ENCODE data around the gene DCST1.

Gene DCST1

DNA sequence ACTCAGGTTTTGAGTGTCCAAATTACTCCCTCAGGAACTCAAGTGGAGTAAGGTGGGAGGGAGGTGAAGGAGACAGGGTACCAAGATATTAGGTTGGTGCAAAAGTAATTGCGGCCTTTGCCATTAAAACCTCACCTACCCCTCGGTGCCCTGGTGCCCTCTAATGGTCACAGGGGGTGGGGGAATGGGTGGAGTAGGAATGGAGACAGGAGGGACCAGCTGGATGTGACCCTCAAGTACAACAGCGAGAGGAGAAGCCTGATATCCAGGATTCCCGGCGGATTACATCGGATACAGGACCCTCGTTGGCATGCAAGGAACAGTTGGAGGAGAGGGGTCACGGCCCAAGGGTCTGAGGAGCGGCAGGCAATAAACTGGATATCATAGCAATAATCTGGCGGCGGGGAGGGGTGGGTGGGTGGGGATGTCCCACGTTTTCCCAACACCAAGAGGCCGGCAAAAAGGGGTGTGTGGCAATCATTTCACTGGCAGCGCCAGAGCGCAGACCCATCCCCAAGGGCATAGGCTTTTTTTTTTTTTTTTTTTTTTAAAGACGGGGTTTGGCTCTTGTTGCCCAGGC, 35.3 kb upstream of the DCST1 start:
- no peaks in the 10 kb centered on the region for H3K9me3 Mint-ChIP-seq
- no peaks in the 10 kb centered on the region for H3K36me3 Mint-ChIP-seq
- ATAC-seq (ENCODE audit: low read depth) = no peak

DNA sequence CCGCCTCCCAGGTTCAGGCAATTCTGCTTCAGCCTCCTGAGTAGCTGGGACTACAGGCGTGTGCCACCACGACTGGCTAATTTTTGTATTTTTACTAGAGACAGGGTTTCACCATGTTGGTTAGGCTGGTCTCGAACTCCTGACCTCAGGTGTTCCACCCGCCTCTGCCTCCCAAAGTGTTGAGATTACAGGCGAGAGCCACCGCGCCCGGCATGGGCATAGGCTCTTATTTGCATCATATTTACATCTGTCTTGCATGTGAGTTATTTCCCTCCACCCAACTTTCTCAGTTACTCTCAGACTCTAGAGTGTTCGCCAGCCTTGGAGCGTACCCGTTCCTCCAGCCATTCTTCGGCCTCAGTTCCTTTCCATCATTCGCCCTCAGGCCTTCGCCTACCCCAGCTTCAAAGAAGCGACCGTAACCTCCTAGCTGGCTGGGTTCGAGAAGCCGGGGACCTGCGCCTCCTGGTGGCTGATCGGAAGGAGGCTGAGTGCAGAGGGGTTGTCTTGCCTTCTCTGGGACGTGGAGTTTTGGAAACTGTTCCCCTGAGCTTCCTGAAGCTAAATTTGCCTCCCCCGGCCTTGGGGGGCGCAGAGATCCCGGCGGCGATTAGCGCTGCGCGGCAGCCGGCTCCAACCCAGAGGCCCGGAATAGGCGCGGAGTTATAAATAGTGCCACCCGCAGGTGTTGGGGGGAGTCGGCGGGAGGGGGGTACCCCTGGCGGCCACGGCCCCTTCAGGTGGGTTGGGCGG, 34.6 kb upstream of the DCST1 start:
- ATAC-seq (ENCODE audit: low read depth) (peak; percentile 4), DNase-seq (ENCODE audit: low spot score in 2 of 2) (peak in 1 of 2 donors; percentile 52)
- Mint-ChIP-seq H3K36me3 (no peaks in the 10 kb centered on the region), H3K4me1 (peaks cover 27% of the 10 kb centered on the region), H3K27ac (peak overlapping the region; percentile 40), H3K9me3 (no peaks in the 10 kb centered on the region), H3K27me3 (no peaks in the 10 kb centered on the region), H3K4me3 (peak overlapping the region; percentile 99)

More for the DNA sequence above, 35.3 kb upstream of the DCST1 start:
- Mint-ChIP-seq H3K27me3 (no peaks in the 10 kb centered on the region), H3K27ac (no peak overlapping the region), H3K4me3 (peak overlapping the region; percentile 71), H3K4me1 (peaks cover 23% of the 10 kb centered on the region)
- DNase-seq (ENCODE audit: low spot score in 2 of 2) = no peak

DNA sequence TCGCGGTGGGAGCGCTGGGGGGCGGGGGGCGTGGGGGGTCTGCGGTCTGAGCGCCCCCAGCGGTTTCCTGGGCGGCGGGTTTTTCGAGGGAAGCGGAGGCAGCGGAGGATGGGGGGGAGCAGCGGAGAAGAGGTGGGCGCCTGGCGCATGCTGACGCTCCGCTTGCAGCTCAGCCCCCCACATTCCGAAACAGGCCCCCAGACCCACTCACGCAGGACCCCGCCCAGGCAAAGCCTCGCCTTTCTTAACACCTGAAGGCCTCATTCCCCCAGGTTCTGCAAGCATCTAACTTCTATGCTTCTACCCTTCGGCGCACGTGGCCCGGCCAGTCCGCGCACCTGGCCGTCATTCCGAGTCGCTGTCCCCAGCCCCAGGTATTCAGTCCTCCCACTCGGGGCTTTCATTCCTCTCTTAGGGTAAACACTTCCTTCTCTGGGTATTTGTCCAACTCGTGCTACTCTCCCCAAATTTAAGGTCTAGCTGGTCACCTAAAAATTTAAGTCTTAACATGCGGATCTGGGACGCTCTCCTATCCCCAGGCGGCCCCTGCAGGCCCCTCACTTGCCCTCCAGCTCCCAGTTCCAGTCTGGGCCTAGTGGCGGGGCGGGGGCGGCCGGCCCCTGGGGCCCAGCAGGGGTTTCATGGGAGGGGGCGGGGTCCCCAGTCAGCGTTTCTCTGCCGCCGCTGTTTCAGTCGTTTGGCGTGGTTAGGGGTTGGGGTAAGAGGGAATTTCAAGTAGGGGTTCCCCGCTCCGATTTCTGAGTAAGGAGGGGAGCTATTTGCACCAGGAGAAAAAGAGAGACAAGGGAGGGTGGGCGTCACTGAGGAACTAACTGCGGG, 33.8 kb upstream of the DCST1 start:
- no peaks in the 10 kb centered on the region for H3K9me3 Mint-ChIP-seq
- peak overlapping the region; percentile 86 for H3K27ac Mint-ChIP-seq
- DNase-seq (ENCODE audit: low spot score in 2 of 2) (peak in 1 of 2 donors; percentile 34), ATAC-seq (ENCODE audit: low read depth) (peak; percentile 6)
- peak overlapping the region; percentile 99 for H3K4me3 Mint-ChIP-seq
- no peaks in the 10 kb centered on the region for H3K27me3 Mint-ChIP-seq
- peaks cover 32% of the 10 kb centered on the region for H3K4me1 Mint-ChIP-seq
- H3K36me3 Mint-ChIP-seq = no peaks in the 10 kb centered on the region

DNA sequence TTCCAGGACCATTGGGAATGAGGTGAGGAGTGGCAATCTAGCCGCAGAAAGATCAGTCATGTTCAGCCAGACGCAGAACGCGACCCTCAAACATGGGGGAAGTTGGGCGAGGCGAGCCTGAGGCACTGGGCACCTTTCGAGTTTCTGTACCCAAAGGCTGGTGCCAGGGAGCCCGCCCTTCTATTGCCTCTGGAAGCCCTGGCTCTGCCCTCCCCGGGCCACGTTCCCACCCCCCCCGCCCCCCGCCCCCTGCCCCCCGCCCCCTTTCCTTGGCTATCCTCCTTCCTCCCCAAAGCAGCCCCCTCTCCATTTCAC, 33.3 kb upstream of the DCST1 start:
- H3K27me3 Mint-ChIP-seq = no peaks in the 10 kb centered on the region
- no peak for DNase-seq (ENCODE audit: low spot score in 2 of 2)
- H3K4me1 Mint-ChIP-seq = peaks cover 37% of the 10 kb centered on the region
- no peaks in the 10 kb centered on the region for H3K36me3 Mint-ChIP-seq
- H3K9me3 Mint-ChIP-seq = no peaks in the 10 kb centered on the region
- no peak for ATAC-seq (ENCODE audit: low read depth)
- peak overlapping the region; percentile 86 for H3K27ac Mint-ChIP-seq
- peak overlapping the region; percentile 99 for H3K4me3 Mint-ChIP-seq

DNA sequence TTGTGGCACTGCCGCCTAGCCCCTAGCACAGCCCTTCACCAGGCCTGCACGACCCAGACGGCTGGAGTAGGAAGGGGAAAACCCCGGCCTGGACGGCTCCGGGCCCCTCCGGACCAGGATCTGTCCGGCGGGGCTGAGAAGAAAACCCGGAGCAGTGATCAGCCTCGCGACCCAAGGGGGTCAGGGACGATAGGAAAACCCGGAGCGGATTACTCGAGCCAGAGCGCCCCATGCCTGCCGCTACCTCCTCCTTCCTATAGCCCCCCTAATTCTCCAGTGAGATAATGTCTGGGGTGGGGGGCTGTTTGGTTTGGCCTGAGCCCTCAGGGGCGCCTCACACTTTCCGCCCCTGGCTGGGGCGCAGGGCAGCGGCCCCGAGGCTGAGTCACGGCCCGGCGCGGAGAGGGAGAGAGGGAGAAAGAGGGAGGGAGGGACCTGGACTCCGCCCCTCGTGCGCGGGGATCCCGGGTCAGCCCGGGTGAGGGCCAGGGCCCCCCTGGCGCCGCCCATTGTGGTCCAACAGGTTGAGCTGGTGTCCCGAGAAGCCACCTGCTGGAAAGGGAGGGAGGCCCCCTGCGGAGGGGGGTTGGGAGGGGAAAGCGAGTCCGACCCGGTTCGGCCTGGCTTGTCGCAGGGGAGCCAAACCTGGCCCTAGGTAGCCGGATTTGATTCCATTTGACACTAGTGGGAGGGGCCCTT, 32.7 kb upstream of the DCST1 start:
- no peaks in the 10 kb centered on the region for H3K27me3 Mint-ChIP-seq
- H3K9me3 Mint-ChIP-seq = no peaks in the 10 kb centered on the region
- DNase-seq (ENCODE audit: low spot score in 2 of 2) (peak; percentile 62 to 85), ATAC-seq (ENCODE audit: low read depth) (peak; percentile 23)
- peaks cover 41% of the 10 kb centered on the region for H3K4me1 Mint-ChIP-seq
- no peaks in the 10 kb centered on the region for H3K36me3 Mint-ChIP-seq
- peak overlapping the region; percentile 99 for H3K4me3 Mint-ChIP-seq
- peak overlapping the region; percentile 86 for H3K27ac Mint-ChIP-seq

DNA sequence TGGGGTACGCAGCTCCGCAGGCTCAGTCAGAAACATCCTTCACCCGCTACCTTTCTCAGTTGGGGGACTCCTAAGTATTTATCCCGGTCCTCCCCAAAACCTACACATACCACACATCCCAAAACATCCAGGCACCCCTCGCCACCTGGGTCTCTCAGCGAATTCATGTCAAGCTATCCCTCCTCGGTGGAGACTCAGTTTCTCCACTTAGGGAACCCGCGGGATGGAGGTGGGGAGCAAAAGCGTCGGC, 32.3 kb upstream of the DCST1 start:
- Mint-ChIP-seq H3K27me3 (no peaks in the 10 kb centered on the region), H3K4me3 (peak overlapping the region; percentile 99), H3K4me1 (peaks cover 40% of the 10 kb centered on the region), H3K27ac (peak overlapping the region; percentile 86), H3K9me3 (no peaks in the 10 kb centered on the region), H3K36me3 (no peaks in the 10 kb centered on the region)
- DNase-seq (ENCODE audit: low spot score in 2 of 2) (no peak), ATAC-seq (ENCODE audit: low read depth) (no peak)

DNA sequence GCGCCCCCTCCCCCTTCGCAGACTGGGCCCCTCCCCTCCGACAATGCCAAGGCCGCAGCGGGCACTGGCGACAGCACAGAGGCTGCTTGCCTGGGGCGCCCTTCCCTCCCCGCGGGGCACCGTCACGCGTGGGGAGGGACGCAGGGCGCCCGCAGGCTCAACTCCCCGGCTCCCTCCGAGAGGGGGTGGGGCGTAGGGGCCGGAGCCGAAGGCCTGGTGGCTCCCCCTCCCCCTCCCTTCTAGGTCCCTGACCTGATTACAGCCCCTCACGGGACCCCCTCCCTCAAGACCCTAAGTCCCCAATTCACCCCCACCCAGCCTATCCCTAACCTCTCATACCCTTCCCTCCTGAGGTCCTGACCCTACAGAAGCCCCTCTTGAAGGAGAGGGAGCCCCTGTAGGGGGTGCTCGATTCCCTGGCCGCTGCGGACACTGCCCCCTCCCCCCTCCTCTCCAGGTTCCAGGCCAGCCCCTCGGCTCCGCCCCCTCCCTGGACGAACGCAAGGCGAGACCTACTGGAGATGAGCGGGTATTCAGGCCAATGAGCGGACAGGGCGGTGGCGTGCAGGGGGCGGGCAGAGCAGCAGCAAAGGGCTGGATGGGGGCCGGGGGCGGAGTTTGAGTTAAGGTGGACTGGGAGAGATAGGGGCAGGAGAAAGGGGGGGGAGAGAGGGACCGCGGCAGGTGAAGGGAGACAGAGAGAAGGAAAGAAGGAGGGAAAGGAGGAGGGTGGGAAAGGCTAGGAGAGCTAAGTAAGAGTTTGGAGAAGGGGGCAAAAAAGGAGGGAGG, 31.8 kb upstream of the DCST1 start:
- H3K9me3 Mint-ChIP-seq = no peaks in the 10 kb centered on the region
- ATAC-seq (ENCODE audit: low read depth) (peak; percentile 75), DNase-seq (ENCODE audit: low spot score in 2 of 2) (peak; percentile 90 to 98)
- H3K4me3 Mint-ChIP-seq = peak overlapping the region; percentile 99
- H3K4me1 Mint-ChIP-seq = peaks cover 45% of the 10 kb centered on the region
- H3K27ac Mint-ChIP-seq = peak overlapping the region; percentile 86
- H3K36me3 Mint-ChIP-seq = no peaks in the 10 kb centered on the region
- H3K27me3 Mint-ChIP-seq = no peaks in the 10 kb centered on the region

DNA sequence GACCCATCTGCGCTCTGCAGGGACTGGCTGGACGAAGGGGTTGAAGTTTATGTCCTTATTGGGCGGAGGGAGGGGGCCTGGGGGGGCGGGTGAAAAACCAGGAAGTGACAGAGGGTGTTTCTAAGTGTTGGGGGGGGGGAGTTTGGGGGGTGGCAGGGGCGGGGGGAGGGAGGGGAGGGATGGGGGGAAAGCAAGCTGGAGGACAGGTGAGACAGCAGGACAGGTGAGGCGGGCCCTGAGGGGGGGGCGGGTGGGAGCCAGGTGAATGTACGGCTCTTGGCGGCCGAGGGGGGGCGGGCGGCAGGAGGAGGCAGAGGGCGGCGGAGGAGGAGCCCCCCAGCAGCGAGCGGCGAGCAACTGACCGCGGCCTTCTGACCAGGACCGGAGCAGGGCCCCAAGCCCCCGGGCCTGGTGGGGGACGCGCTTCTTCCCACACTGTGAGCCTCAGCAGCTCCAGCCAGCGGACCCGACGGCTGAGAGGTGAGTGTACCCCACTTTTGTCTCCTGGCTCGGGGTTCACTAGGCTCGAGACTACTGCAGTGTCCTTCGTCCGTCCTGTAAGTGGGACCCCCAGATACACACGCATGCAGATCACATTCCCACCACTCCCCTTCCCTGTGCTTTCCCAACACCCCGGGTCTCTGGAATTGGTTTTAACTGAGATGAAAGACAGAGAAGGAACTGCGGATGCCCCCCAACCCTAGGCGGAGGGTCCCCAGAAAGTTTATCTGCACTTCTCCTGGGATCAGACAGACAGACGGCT, 31.0 kb upstream of the DCST1 start, which contains the start of gene ZBTB7B:
ZBTB7B (plus strand) TSS at position 339 of the 763 bp plus-strand sequence. CDS start 11,859 bp downstream, outside the sequence.
- no peak for DNase-seq (ENCODE audit: low spot score in 2 of 2)
- Mint-ChIP-seq H3K36me3 (no peaks in the 10 kb centered on the region), H3K27ac (peak within 1 kb of the TSS; percentile 88), H3K4me3 (peak within 1 kb of the TSS; percentile 99), H3K4me1 (peaks cover 43% of the 10 kb centered on the region), H3K27me3 (no peaks in the 10 kb centered on the region), H3K9me3 (no peaks in the 10 kb centered on the region)
- peak; percentile 3 for ATAC-seq (ENCODE audit: low read depth)

DNA sequence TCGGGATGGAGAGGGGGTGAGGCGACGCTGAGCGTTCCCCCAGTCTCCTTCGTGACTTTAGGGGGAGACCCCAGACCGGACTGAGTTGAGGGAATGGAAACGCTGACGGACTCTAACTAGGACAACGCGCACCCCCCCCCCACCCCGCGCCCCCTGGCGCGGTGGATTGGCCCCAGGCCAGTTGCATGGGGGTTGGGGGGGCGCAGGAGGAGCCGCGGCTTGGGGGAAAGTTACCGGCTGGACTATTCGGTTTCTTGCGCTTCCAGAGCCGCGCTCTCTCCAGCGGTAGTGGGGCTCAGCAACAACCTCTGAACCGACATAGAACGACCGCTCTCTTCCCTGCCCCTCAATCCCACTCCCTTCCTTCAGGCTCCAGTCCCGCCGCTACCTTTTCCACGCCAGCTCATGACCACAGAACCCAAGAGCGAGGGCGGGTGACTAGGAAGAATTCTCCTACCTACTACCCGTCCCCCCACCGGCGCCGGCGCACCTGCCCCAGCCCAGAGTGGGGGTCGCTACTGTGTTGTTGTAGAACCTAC, 30.3 kb upstream of the DCST1 start:
- no peaks in the 10 kb centered on the region for H3K27me3 Mint-ChIP-seq
- peaks cover 43% of the 10 kb centered on the region for H3K4me1 Mint-ChIP-seq
- ATAC-seq (ENCODE audit: low read depth) (no peak), DNase-seq (ENCODE audit: low spot score in 2 of 2) (no peak)
- no peaks in the 10 kb centered on the region for H3K9me3 Mint-ChIP-seq
- no peaks in the 10 kb centered on the region for H3K36me3 Mint-ChIP-seq
- peak overlapping the region; percentile 99 for H3K4me3 Mint-ChIP-seq
- H3K27ac Mint-ChIP-seq = peak overlapping the region; percentile 88

DNA sequence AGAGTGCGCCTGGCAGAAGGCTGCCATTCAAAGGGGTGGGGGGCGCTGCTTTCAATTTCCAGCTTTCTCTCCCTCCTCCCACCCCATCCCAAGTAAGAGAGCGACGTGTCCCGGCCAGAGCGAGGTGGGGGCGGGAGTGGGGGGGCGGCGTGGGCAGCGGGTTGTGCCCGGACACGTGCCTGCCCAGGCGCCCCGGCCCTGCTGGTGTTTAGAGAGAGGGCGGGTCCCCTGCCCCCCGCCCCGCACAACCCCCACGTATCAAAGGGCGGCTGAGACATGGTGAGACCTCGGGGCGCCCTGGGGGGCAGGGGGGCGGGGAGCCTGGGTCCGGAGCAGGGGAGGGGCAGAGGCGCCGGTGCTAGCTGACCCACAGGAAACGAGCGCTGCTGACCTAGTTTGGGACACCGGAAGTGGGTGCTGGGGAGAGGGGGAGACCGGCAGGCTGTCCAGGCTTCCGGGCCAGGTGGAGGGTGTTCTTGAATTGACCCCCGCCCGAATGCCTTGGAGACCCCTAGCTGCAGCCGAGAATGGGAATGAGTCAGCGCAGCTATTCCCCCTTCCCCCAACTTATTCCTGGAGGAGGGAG, 29.8 kb upstream of the DCST1 start:
- no peak for DNase-seq (ENCODE audit: low spot score in 2 of 2)
- no peak for ATAC-seq (ENCODE audit: low read depth)
- Mint-ChIP-seq H3K4me3 (peak overlapping the region; percentile 99), H3K4me1 (peaks cover 44% of the 10 kb centered on the region), H3K36me3 (peaks cover 1% of the 10 kb centered on the region), H3K27me3 (no peaks in the 10 kb centered on the region), H3K9me3 (no peaks in the 10 kb centered on the region), H3K27ac (peak overlapping the region; percentile 88)

DNA sequence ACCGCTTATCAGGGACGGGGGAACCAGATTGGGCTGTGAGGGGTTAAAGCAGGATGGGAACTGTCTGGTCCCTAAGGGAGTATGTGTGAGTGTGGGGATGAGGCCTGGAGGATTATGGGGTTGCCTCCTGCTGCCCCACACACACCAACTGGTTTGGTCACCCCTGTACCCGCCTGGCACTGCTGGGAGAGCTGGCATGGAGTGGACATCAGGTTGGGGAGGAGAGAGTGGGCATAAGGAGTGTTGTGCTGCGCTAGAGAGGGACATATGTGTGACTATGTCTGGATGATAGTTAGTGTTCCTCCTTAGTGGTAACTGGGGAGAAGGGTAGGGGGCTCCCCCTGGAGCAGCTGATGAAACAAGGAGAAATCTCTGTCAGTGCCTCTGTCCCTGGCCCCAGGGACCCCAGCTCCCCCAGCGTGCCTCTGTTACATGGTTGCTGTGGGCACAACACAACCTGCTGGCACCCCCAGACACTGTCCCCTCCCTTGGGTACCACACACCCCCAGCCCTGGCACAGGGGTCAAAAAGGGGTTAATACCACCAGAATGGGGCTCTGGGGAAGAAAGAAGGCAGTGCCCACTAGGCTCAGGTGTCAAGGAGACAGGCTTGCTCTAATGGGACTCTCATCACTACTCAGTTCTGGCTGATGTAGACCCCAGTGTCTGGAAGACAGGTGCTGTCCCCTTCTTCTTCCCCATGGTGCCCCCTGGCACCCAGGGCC, 29.1 kb upstream of the DCST1 start:
- Mint-ChIP-seq H3K27ac (peak overlapping the region; percentile 88), H3K4me1 (peaks cover 43% of the 10 kb centered on the region), H3K4me3 (peak overlapping the region; percentile 99)

More for the DNA sequence above, 29.1 kb upstream of the DCST1 start:
- Mint-ChIP-seq H3K9me3 (no peaks in the 10 kb centered on the region), H3K36me3 (peaks cover 2% of the 10 kb centered on the region), H3K27me3 (no peaks in the 10 kb centered on the region)
- no peak for ATAC-seq (ENCODE audit: low read depth)
- DNase-seq (ENCODE audit: low spot score in 2 of 2) = no peak
